GM08714 (cell line): ENCODE measurements around the gene ATAT1.

Source experiments
- H3K4me3 ChIP-seq: fragments of 200-500 bp; sonication (Bioruptor generic); 2 replicates; pipeline ENCODE4 v1.5.1; 2014; ENCODE audit warnings: mild to moderate bottlenecking, low read length, inconsistent platforms
- ZNF274 ChIP-seq: IDR thresholded peaks from 2 replicates; pipeline ENCODE4 v1.6.1; 2012; ENCODE audit warnings: mild to moderate bottlenecking, low read depth, low read length

The ATAT1 gene

GRCh38 chr6:30603961-30604360 is 22.7 kb upstream of the ATAT1 start:
- H3K4me3 ChIP-seq = no peak overlapping the region
- no peak for TF ChIP-seq ZNF274

DNA sequence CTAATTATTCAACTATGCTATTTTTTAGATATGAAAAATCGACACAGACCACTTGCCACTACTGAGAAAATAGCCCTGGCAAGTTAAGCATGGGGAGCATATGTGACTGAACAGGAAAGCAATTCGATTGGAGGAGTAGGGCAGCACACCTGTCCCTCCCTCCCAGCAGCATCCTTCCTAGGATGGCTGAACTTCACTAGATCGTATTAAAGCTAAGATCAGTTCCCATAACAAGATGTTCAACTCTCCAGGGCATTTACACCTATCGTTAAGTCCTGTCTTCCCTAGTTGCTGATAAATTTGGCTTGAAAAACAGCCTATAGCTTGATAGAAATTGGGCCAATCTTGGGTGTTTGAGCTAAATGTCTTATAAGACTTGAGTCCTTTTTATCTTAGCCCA is 16.6 kb upstream of the ATAT1 start:
- no peak overlapping the region for H3K4me3 ChIP-seq

DNA sequence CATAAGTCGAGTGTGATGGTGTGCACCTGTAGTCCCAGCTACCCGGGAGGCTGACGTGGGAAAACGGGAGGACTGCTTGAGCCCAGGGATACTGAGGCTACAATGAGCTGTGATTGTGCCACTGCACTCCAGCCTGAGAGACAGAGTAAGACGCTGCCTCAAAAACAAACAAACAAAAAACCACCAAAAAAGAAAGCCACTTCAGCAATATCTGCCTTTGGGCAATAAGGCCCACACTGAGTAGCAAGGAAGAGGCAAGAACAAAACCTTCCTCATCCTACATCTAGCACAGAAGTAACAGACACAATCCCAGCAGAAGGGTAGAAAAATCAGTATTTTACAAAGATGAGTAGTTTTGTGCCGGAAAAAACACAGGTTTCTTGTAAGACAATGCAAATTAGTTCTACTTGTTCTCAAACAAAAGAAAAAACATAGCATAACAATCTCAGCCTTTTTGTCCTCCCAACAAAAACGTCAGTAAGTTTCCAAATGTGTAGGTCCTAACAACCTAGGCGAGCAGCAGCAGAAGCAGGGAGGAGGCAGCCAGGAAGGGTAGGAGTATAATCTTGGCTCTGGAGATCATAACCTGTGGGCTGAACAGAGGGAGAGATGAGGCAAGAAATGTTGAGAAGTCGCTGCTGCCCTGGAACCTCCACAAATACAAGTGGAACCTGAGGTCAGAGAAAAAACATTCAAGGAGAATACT is 15.4 kb upstream of the ATAT1 start:
- TF ChIP-seq ZNF274 = no peak
- no peak overlapping the region for H3K4me3 ChIP-seq

More for the DNA sequence above, 16.6 kb upstream of the ATAT1 start:
- TF ChIP-seq ZNF274 = no peak

DNA sequence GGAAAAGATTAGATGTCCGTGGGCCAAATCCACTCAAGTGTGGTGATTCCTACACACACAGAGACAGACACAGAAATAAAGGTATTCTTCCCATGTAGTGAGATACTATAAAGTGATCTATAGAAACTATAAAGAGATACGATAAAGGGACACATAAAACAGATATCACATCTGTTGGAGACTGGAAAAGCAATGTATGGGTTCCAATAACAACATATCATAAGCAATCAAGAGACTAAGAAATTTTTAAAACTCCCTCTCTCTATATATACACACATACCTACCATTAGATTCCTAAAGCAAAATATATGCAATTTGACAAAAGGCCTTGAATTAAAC is 14.8 kb upstream of the ATAT1 start:
- H3K4me3 ChIP-seq = no peak overlapping the region
- TF ChIP-seq ZNF274 = no peak

DNA sequence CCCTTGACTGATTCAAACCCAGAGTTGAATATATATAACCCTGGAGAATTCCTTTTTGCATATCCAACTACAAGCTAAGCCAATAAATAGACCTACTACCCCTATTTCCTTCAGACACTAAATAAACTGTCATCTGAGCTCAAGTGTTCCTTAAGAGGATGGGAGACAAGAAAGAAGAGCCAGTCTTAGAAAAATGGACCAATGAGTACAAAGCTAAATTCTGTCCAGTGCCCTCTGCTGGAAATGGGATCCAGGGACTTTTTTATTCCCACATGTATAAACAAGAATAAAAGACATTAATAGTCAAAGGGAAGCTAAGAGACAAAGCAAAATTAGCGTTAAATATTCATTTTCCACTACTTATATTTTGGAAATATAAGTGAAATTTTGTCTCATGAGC is 14.5 kb upstream of the ATAT1 start:
- H3K4me3 ChIP-seq = no peak overlapping the region
- TF ChIP-seq ZNF274 = no peak

DNA sequence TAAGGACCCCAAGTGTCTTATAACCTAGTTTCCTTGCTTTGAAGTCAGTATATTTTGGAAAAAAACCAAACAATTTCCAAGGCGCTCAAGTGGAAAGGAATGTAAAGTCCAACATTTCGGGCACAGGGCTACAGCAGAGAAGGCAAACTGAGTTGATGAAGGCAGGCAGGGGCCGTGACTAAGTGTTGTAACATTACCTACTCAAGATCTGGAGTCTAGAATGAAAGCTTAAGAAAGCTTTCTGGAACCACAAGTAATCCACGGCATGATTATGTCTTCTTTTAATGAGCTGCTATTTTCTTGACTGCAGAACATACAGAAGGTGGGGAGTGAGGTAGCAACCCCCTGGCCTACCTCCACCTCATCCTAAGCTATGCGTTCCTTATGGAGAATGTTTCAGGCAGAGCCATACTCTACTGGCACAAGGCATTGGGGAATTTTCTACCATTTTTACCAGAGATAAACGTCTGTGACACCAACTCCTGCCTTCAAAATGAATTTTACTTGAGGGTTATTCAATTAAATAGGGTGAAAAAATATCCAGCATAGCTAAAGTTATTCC is 13.9 kb upstream of the ATAT1 start:
- no peak for TF ChIP-seq ZNF274
- H3K4me3 ChIP-seq = no peak overlapping the region

GRCh38 chr6:30613251-30614043 is 13.2 kb upstream of the ATAT1 start:
- H3K4me3 ChIP-seq = no peak overlapping the region
- TF ChIP-seq ZNF274 = no peak

- peak overlapping the region; percentile 95 for H3K4me3 ChIP-seq
- no peak for TF ChIP-seq ZNF274
Observed at GRCh38 chr6:30614044-30614842, 12.4 kb upstream of the ATAT1 start.

DNA sequence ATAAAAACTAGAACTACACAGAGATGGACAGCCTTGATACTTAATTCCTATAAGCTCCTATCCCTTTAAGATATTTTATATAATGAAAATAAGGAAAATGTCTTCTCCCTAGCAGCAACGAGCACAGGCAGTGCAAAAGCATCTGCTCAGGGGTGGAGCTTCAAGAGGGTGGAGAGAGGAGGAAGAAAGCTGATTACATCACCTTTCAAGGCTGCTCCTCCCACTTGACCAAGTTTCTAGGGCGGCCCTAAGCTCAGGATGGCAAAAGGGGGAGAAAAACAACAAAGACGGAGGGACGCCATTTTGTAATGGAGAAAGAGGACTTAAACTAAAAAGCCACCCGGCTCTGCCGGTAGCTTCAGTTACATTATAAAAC is 11.8 kb upstream of the ATAT1 start:
- peak overlapping the region; percentile 95 for H3K4me3 ChIP-seq
- TF ChIP-seq ZNF274 = no peak

GRCh38 chr6:30615219-30615957 is 11.3 kb upstream of the ATAT1 start:
- no peak for TF ChIP-seq ZNF274
- peak overlapping the region; percentile 95 for H3K4me3 ChIP-seq

DNA sequence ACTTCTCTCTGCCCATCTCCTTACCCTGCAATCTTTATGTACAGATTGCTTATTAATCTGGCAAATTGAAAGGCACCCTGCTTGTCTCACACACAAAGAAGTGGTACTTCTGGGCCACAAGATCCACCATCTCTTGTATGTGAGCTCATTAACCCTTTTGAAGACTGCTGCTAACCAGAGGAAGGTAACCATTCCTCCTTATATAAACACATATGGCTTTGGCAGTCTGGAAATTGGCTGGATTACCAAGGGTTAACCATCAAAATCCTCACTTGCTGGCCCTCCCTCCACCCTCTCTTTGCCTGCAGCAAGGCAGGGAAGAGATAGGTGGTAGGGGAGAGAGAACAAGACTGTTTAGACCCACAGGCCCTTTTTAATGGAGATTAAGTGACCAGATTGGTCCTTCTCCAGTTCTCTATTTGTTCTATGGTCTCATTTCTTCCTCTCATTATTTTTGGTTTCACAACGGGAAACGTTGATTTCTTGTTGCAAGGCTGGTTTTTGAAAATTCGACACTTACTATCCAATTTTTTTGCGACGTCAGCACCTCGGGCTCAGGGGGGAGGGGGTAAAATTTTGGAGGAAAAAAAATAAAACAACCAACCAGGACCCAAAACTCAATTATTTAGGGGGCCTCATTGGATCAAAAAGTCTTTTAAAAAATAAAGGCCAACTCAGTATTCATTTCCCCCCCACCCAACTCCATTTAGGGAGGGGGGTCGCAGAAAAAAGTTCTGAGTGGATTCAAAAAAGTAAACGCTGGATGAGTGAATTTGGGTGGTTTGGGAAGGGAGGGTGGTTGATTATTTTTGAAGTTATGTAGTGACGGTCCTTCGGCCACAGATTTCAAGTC is 10.5 kb upstream of the ATAT1 start:
- H3K4me3 ChIP-seq = peak overlapping the region; percentile 95
- no peak for TF ChIP-seq ZNF274

- H3K4me3 ChIP-seq = peak within 1 kb of the TSS; percentile 95
- no peak for TF ChIP-seq ZNF274
Observed at GRCh38 chr6:30616811-30617564, 9.7 kb upstream of the ATAT1 start, which contains the start of gene PPP1R10. Gene PPP1R10, minus strand, starts transcription at chr6:30617243. Its CDS starts 7,299 bp downstream, at chr6:30609944.
